Measurements from ENCODE around the gene FAM76B.
"Not testable (repeated sequence)": the region's sequence is repeated elsewhere in the genome, so short reads cannot be mapped to it uniquely, and the experiment has no call there.

FAM76B gene
- 30.6 to 77.1 (median 53.9) reads per million in 9 experiments for total RNA-seq

GRCh38 chr11:95789506-95790122 is at the start of gene FAM76B:
FAM76B (minus strand) TSS chr11:95789782; CDS start chr11:95789478, 304 bp downstream.
- Mint-ChIP-seq H3K27ac (peak within 1 kb of the TSS; percentile 100), H3K27me3 (no peaks in the 10 kb centered on the region), H3K4me3 (peak within 1 kb of the TSS; percentile 93 to 100), H3K4me1 (ENCODE audit: low read depth in 2 of 2) (peaks cover 34 to 49% of the 10 kb centered on the region in 2 donors), H3K36me3 (ENCODE audit: insufficient read depth) (peaks cover 49% of the 10 kb centered on the region), H3K9me3 (no peaks in the 10 kb centered on the region)
- ATAC-seq (replicated peaks) (peak; percentile 69), DNase-seq (peak; percentile 97 to 99 (median 98))

- Mint-ChIP-seq H3K4me3 (no peak overlapping the region), H3K9me3 (no peaks in the 10 kb centered on the region), H3K36me3 (ENCODE audit: insufficient read depth) (peaks cover 31% of the 10 kb centered on the region), H3K27ac (peak overlapping the region in 1 of 2 donors; percentile 60), H3K4me1 (ENCODE audit: low read depth in 2 of 2) (no peaks in the 10 kb centered on the region), H3K27me3 (no peaks in the 10 kb centered on the region)
- ATAC-seq (replicated peaks) (peak; percentile 90), DNase-seq (peak; percentile 44 to 51 (median 45))
Measured at GRCh38 chr11:95835768-95836488, 46.3 kb upstream of the FAM76B start.

GRCh38 chr11:95835351-95835750 is 45.8 kb upstream of the FAM76B start:
- ATAC-seq (replicated peaks) (no peak), DNase-seq (no peak)
- no peak overlapping the region for H3K4me3 Mint-ChIP-seq
- no peaks in the 10 kb centered on the region for H3K4me1 Mint-ChIP-seq (ENCODE audit: low read depth in 2 of 2)
- H3K27me3 Mint-ChIP-seq = no peaks in the 10 kb centered on the region
- H3K36me3 Mint-ChIP-seq (ENCODE audit: insufficient read depth) = peaks cover 33% of the 10 kb centered on the region
- no peak overlapping the region for H3K27ac Mint-ChIP-seq
- H3K9me3 Mint-ChIP-seq = no peaks in the 10 kb centered on the region

GRCh38 chr11:95833378-95833777 is 43.8 kb upstream of the FAM76B start:
- Mint-ChIP-seq H3K27ac (no peak overlapping the region), H3K27me3 (no peaks in the 10 kb centered on the region), H3K9me3 (no peaks in the 10 kb centered on the region), H3K4me3 (no peak overlapping the region), H3K36me3 (ENCODE audit: insufficient read depth) (peaks cover 34% of the 10 kb centered on the region), H3K4me1 (ENCODE audit: low read depth in 2 of 2) (no peaks in the 10 kb centered on the region)
- DNase-seq (no peak), ATAC-seq (replicated peaks) (no peak)

GRCh38 chr11:95832763-95833162 is 43.2 kb upstream of the FAM76B start:
- ATAC-seq (replicated peaks) (no peak), DNase-seq (no peak)
- Mint-ChIP-seq H3K9me3 (no peaks in the 10 kb centered on the region), H3K36me3 (ENCODE audit: insufficient read depth) (peaks cover 32% of the 10 kb centered on the region), H3K4me3 (no peak overlapping the region), H3K27me3 (no peaks in the 10 kb centered on the region), H3K4me1 (ENCODE audit: low read depth in 2 of 2) (no peaks in the 10 kb centered on the region), H3K27ac (peak overlapping the region in 1 of 2 donors; percentile 4)

- H3K27ac Mint-ChIP-seq = peak overlapping the region in 1 of 2 donors; percentile 7
- ATAC-seq (replicated peaks) = no peak
- H3K4me1 Mint-ChIP-seq (ENCODE audit: low read depth in 2 of 2) = no peaks in the 10 kb centered on the region
- no peak overlapping the region for H3K4me3 Mint-ChIP-seq
- peaks cover 37% of the 10 kb centered on the region for H3K36me3 Mint-ChIP-seq (ENCODE audit: insufficient read depth)
- no peaks in the 10 kb centered on the region for H3K9me3 Mint-ChIP-seq
- no peaks in the 10 kb centered on the region for H3K27me3 Mint-ChIP-seq
- DNase-seq = no peak
Measured at GRCh38 chr11:95831198-95831883, 41.8 kb upstream of the FAM76B start.

GRCh38 chr11:95829580-95830259 is 40.1 kb upstream of the FAM76B start:
- no peaks in the 10 kb centered on the region for H3K27me3 Mint-ChIP-seq
- no peaks in the 10 kb centered on the region for H3K9me3 Mint-ChIP-seq
- peaks cover 0 to 4% of the 10 kb centered on the region in 2 donors for H3K4me1 Mint-ChIP-seq (ENCODE audit: low read depth in 2 of 2)
- H3K4me3 Mint-ChIP-seq = no peak overlapping the region
- DNase-seq (no peak), ATAC-seq (replicated peaks) (no peak)
- H3K36me3 Mint-ChIP-seq (ENCODE audit: insufficient read depth) = peaks cover 44% of the 10 kb centered on the region
- H3K27ac Mint-ChIP-seq = peak overlapping the region in 1 of 2 donors; percentile 1

- H3K4me1 Mint-ChIP-seq (ENCODE audit: low read depth in 2 of 2) = peaks cover 0 to 4% of the 10 kb centered on the region in 2 donors
- DNase-seq (no peak), ATAC-seq (replicated peaks) (no peak)
- no peaks in the 10 kb centered on the region for H3K27me3 Mint-ChIP-seq
- peak overlapping the region in 1 of 2 donors; percentile 72 for H3K27ac Mint-ChIP-seq
- no peaks in the 10 kb centered on the region for H3K9me3 Mint-ChIP-seq
- peaks cover 39% of the 10 kb centered on the region for H3K36me3 Mint-ChIP-seq (ENCODE audit: insufficient read depth)
- no peak overlapping the region for H3K4me3 Mint-ChIP-seq
Measured at GRCh38 chr11:95827696-95828095, 38.1 kb upstream of the FAM76B start.

GRCh38 chr11:95821640-95822039 is 32.1 kb upstream of the FAM76B start:
- no peak overlapping the region for H3K4me3 Mint-ChIP-seq
- no peaks in the 10 kb centered on the region for H3K9me3 Mint-ChIP-seq
- peaks cover 3 to 4% of the 10 kb centered on the region in 2 donors for H3K4me1 Mint-ChIP-seq (ENCODE audit: low read depth in 2 of 2)
- no peaks in the 10 kb centered on the region for H3K27me3 Mint-ChIP-seq
- DNase-seq (no peak), ATAC-seq (replicated peaks) (no peak)
- peaks cover 55% of the 10 kb centered on the region for H3K36me3 Mint-ChIP-seq (ENCODE audit: insufficient read depth)
- peak overlapping the region; percentile 55 to 68 for H3K27ac Mint-ChIP-seq

GRCh38 chr11:95816037-95816436 is 26.5 kb upstream of the FAM76B start:
- no peak overlapping the region for H3K27ac Mint-ChIP-seq
- H3K36me3 Mint-ChIP-seq (ENCODE audit: insufficient read depth) = peaks cover 46% of the 10 kb centered on the region
- H3K4me1 Mint-ChIP-seq (ENCODE audit: low read depth in 2 of 2) = peaks cover 0 to 3% of the 10 kb centered on the region in 2 donors
- no peaks in the 10 kb centered on the region for H3K9me3 Mint-ChIP-seq
- H3K27me3 Mint-ChIP-seq = no peaks in the 10 kb centered on the region
- no peak overlapping the region for H3K4me3 Mint-ChIP-seq
- no peak for ATAC-seq (replicated peaks)
- DNase-seq = no peak

- peaks cover 20% of the 10 kb centered on the region for H3K36me3 Mint-ChIP-seq (ENCODE audit: insufficient read depth)
- H3K27me3 Mint-ChIP-seq; H3K27ac Mint-ChIP-seq; H3K9me3 Mint-ChIP-seq; DNase-seq; H3K4me1 Mint-ChIP-seq (ENCODE audit: low read depth in 2 of 2); H3K4me3 Mint-ChIP-seq; ATAC-seq (replicated peaks): not testable (repeated sequence)
Measured at GRCh38 chr11:95811052-95811451, 21.5 kb upstream of the FAM76B start.

GRCh38 chr11:95806464-95806863 is 16.9 kb upstream of the FAM76B start:
- not testable (repeated sequence) for H3K27me3 Mint-ChIP-seq; DNase-seq; H3K27ac Mint-ChIP-seq; ATAC-seq (replicated peaks); H3K4me3 Mint-ChIP-seq; H3K4me1 Mint-ChIP-seq (ENCODE audit: low read depth in 2 of 2); H3K9me3 Mint-ChIP-seq
- H3K36me3 Mint-ChIP-seq (ENCODE audit: insufficient read depth) = peaks cover 14% of the 10 kb centered on the region

- no peak for DNase-seq
- no peaks in the 10 kb centered on the region for H3K4me1 Mint-ChIP-seq (ENCODE audit: low read depth in 2 of 2)
- peaks cover 18% of the 10 kb centered on the region for H3K36me3 Mint-ChIP-seq (ENCODE audit: insufficient read depth)
- no peak overlapping the region for H3K4me3 Mint-ChIP-seq
- no peaks in the 10 kb centered on the region for H3K9me3 Mint-ChIP-seq
- H3K27me3 Mint-ChIP-seq = no peaks in the 10 kb centered on the region
- no peak for ATAC-seq (replicated peaks)
- H3K27ac Mint-ChIP-seq = no peak overlapping the region
Measured at GRCh38 chr11:95805869-95806268, 16.3 kb upstream of the FAM76B start.

All from effector memory CD8-positive, alpha-beta T cell (primary cell).